ENCODE results near the gene PLEKHG3. TPM values are rescaled to one million over a fixed set of nuclear protein-coding genes. Genes with fewer than 3 reads are reported as not detected.

Gene PLEKHG3
- total RNA-seq, 1 experiment from 2014 or later, result 75.3 TPM

GRCh38 chr14:64760916-64761315, 56.7 kb downstream of the PLEKHG3 start:
- Mint-ChIP-seq H3K36me3 (no peaks in the 10 kb centered on the region), H3K9me3 (peaks cover 4% of the 10 kb centered on the region), H3K27me3 (ENCODE audit: low read depth) (peaks cover 24% of the 10 kb centered on the region), H3K4me1 (peaks cover 49% of the 10 kb centered on the region), H3K27ac (no peak overlapping the region), H3K4me3 (no peak overlapping the region)
- TF ChIP-seq OVOL2 (CRISPR knock-in tag; IDR thresholded peaks at IDR 0.05; ENCODE audit: borderline replicate concordance) (no peak), ZNF396 (CRISPR knock-in tag; IDR thresholded peaks at IDR 0.05; ENCODE audit: borderline replicate concordance) (no peak), E2F1 (CRISPR knock-in tag; IDR thresholded peaks at IDR 0.05) (no peak), SMAD3 (CRISPR knock-in tag; IDR thresholded peaks at IDR 0.05; ENCODE audit: borderline replicate concordance) (no peak), GABPB1 (CRISPR knock-in tag; IDR thresholded peaks at IDR 0.05) (no peak), ZNF671 (CRISPR knock-in tag; IDR thresholded peaks at IDR 0.05) (no peak), ZMAT4 (CRISPR knock-in tag; IDR thresholded peaks at IDR 0.05) (no peak), ETV6 (CRISPR knock-in tag; IDR thresholded peaks at IDR 0.05) (no peak)
- POLR2A ChIA-PET, result no interaction called here
- no peak for DNase-seq (ENCODE audit: low spot score)
- no peak for ATAC-seq
- CTCF ChIA-PET, result interaction anchor here (1.1 to 2.1 kb wide), 8 partner anchors 12 to 150 kb away, joined by 3 to 13 read pairs (median 8); no protein-coding TSS in a partner anchor

DNA sequence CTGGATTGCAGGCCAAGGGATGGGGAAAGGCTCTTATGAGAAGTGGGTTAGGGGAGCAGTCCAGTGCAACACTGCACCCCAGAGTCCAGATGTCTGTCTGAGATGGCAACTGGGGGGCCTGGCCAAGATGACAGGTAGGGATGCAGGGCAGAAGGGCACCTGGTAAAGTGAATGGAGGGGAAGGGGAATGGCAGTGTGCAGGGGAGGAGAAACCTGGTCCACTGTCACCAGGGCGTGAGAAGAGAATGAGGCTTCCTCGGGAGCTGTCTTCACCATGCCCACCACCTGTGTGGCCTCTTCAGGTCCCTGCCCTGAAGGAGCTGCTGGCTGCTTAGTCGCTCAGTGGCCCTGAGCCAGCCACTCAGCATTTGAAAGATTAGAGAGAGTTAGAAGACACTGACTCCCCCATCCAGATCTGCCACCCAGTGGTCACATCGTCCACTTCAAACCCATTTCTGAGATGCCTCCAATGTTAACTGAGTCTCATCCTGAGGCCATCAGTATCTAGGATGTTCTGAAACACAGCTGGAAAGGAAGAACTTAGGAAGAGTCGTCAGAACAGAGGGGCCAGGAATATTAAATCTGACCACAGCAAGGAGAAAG, 57.3 kb downstream of the PLEKHG3 start:
- peaks cover 55% of the 10 kb centered on the region for H3K4me1 Mint-ChIP-seq
- DNase-seq (ENCODE audit: low spot score) (no peak), ATAC-seq (no peak)
- no peaks in the 10 kb centered on the region for H3K36me3 Mint-ChIP-seq
- no peak overlapping the region for H3K4me3 Mint-ChIP-seq
- no peak overlapping the region; the same call in 1 of the 2 replicates for H3K27ac Mint-ChIP-seq
- ChIA-PET POLR2A (no interaction called here), CTCF (interaction anchor here (0.9 to 2.1 kb wide), 18 partner anchors 9 to 150 kb away, joined by 3 to 13 read pairs (median 4); no protein-coding TSS in a partner anchor)
- H3K9me3 Mint-ChIP-seq, result peaks cover 2% of the 10 kb centered on the region
- H3K27me3 Mint-ChIP-seq (ENCODE audit: low read depth), result peaks cover 20% of the 10 kb centered on the region
- TF ChIP-seq ZNF416 (CRISPR knock-in tag; IDR thresholded peaks at IDR 0.05) (no peak), IRF2 (CRISPR knock-in tag; IDR thresholded peaks at IDR 0.05; ENCODE audit: borderline replicate concordance, low read depth) (no peak), ETV6 (CRISPR knock-in tag; IDR thresholded peaks at IDR 0.05) (no peak), JUN (CRISPR knock-in tag; IDR thresholded peaks at IDR 0.05) (no peak), FOXK1 (CRISPR knock-in tag; IDR thresholded peaks at IDR 0.05) (no peak), IRF1 (CRISPR knock-in tag; IDR thresholded peaks at IDR 0.05) (no peak), ATF2 (CRISPR knock-in tag; IDR thresholded peaks at IDR 0.05; ENCODE audit: borderline replicate concordance, low read depth) (no peak), MLX (CRISPR knock-in tag; IDR thresholded peaks at IDR 0.05) (no peak), RELA (CRISPR knock-in tag; IDR thresholded peaks at IDR 0.05; ENCODE audit: borderline replicate concordance) (no peak), E2F4 (CRISPR knock-in tag; IDR thresholded peaks at IDR 0.05; ENCODE audit: borderline replicate concordance, low read depth) (no peak), USF2 (CRISPR knock-in tag; IDR thresholded peaks at IDR 0.05) (no peak)
- TF ChIP-seq, protein P1, sequence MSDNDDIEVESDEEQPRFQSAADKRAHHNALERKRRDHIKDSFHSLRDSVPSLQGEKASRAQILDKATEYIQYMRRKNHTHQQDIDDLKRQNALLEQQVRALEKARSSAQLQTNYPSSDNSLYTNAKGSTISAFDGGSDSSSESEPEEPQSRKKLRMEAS (CRISPR knock-in tag; IDR thresholded peaks at IDR 0.05), result no peak
- TF ChIP-seq, protein P2, sequence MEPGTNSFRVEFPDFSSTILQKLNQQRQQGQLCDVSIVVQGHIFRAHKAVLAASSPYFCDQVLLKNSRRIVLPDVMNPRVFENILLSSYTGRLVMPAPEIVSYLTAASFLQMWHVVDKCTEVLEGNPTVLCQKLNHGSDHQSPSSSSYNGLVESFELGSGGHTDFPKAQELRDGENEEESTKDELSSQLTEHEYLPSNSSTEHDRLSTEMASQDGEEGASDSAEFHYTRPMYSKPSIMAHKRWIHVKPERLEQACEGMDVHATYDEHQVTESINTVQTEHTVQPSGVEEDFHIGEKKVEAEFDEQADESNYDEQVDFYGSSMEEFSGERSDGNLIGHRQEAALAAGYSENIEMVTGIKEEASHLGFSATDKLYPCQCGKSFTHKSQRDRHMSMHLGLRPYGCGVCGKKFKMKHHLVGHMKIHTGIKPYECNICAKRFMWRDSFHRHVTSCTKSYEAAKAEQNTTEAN (CRISPR knock-in tag; IDR thresholded peaks at IDR 0.05), result no peak
- TF ChIP-seq, protein P3, sequence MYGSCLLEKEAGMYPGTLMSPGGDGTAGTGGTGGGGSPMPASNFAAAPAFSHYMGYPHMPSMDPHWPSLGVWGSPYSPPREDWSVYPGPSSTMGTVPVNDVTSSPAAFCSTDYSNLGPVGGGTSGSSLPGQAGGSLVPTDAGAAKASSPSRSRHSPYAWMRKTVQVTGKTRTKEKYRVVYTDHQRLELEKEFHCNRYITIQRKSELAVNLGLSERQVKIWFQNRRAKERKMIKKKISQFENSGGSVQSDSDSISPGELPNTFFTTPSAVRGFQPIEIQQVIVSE (CRISPR knock-in tag; IDR thresholded peaks at IDR 0.05; ENCODE audit: borderline replicate concordance), result no peak

All from WTC11 (cell line).